ENCODE data around the gene KIF2C.

GRCh38 chr1:44780583-44781121 lies 41.0 kb downstream of the KIF2C start:
- TF ChIP-seq CTCF (IDR thresholded peaks at IDR 0.05; ENCODE audit: low read length) (no peak), EZH2 (IDR thresholded peaks at IDR 0.05; ENCODE audit: borderline replicate concordance, low read length) (no peak)
